Hepatocyte (in vitro differentiated cells): ENCODE measurements around the gene OMA1. TPM values are rescaled to one million over a fixed set of nuclear protein-coding genes. Genes with fewer than 3 reads are reported as not detected.

Experiments used
- DNase-seq: peaks from one replicate; pipeline ENCODE4 v3.0.0-alpha.2; 2016; ENCODE audit warnings: low spot score
- H2AFZ ChIP-seq: fragments of 200-600 bp; sonication (generic); 2 replicates; pipeline ENCODE4 v1.6.0; 2016; ENCODE audit warnings: antibody characterized with exemption, mild to moderate bottlenecking
- H3K27ac ChIP-seq: fragments of 200-600 bp; sonication (generic); 2 replicates; pipeline ENCODE4 v1.5.1; 2016; ENCODE audit warnings: mild to moderate bottlenecking
- H3K27me3 ChIP-seq: fragments of 200-600 bp; sonication (generic); 2 replicates; pipeline ENCODE4 v1.6.1; 2016
- H3K36me3 ChIP-seq: fragments of 200-600 bp; sonication (generic); replicated peaks from 2 replicates; pipeline ENCODE4 v1.5.1; 2016; ENCODE audit warnings: low read depth; ENCODE audit not compliant: insufficient read depth
- H3K4me1 ChIP-seq: fragments of 200-600 bp; sonication (generic); 2 replicates; pipeline ENCODE4 v1.5.1; 2016; ENCODE audit warnings: mild to moderate bottlenecking, moderate library complexity; ENCODE audit not compliant: insufficient read depth
- H3K4me2 ChIP-seq: fragments of 200-600 bp; sonication (generic); 2 replicates; pipeline ENCODE4 v1.6.0; 2016
- H3K4me3 ChIP-seq: fragments of 200-600 bp; sonication (generic); 2 replicates; pipeline ENCODE4 v1.5.1; 2016; ENCODE audit warnings: mild to moderate bottlenecking
- H3K79me2 ChIP-seq: fragments of 200-600 bp; sonication (generic); 2 replicates; pipeline ENCODE4 v1.6.0; 2017; ENCODE audit warnings: mild to moderate bottlenecking
- H3K9me2 ChIP-seq: fragments of 200-600 bp; sonication (generic); replicated peaks from 2 replicates; pipeline ENCODE4 v1.6.0; 2017; ENCODE audit warnings: mild to moderate bottlenecking; ENCODE audit not compliant: insufficient read depth
- H3K9me3 ChIP-seq: fragments of 200-600 bp; sonication (generic); 2 replicates; pipeline ENCODE4 v1.5.1; 2016; ENCODE audit warnings: low read depth, mild to moderate bottlenecking
- H4K20me1 ChIP-seq: fragments of 200-600 bp; sonication (generic); 2 replicates; pipeline ENCODE4 v1.6.0; 2016; ENCODE audit warnings: mild to moderate bottlenecking; ENCODE audit not compliant: insufficient read depth, poor library complexity, severe bottlenecking
- CTCF ChIP-seq: fragments of 200-600 bp; sonication (generic); IDR thresholded peaks from 2 replicates; pipeline ENCODE4 v1.5.1; 2016; ENCODE audit warnings: antibody characterized with exemption, mild to moderate bottlenecking; ENCODE audit not compliant: poor library complexity
- EZH2 ChIP-seq: fragments of 200-600 bp; sonication (generic); IDR thresholded peaks from 2 replicates; pipeline ENCODE4 v1.6.1; 2016; ENCODE audit warnings: antibody characterized with exemption, mild to moderate bottlenecking, borderline replicate concordance
- EZH2phosphoT487 ChIP-seq: fragments of 200-600 bp; sonication (generic); IDR thresholded peaks from one replicate; pipeline ENCODE4 v1.6.1; 2018; ENCODE audit warnings: antibody characterized with exemption, mild to moderate bottlenecking, low read depth, moderate library complexity; ENCODE audit not compliant: unreplicated experiment, severe bottlenecking
- WGBS: methylation state at CpG from one replicate; pipeline ENCODE4 v1.1.6; 2016; ENCODE audit warnings: low lambda C conversion rate; ENCODE audit errors: missing lambda C conversion rate; 5-methylcytosine and 5-hydroxymethylcytosine counted together
- polyA plus RNA-seq: library from polyadenylated mRNA; unstranded; fragments of >200 nt; fragmentation: Nextera tagmentation; extraction: Ambion mirVana; gene quantifications from 2 replicates; pipeline ENCODE4 v1.2.1, GENCODE V29; 2016
- total RNA-seq: library from RNA; depleted of rRNA; stranded (reverse); fragments of >200 nt; gene quantifications from 2 replicates; pipeline ENCODE4 v1.2.3, GENCODE V29; 2014

Gene OMA1
- total and polyA plus RNA-seq, 2 experiments from 2014 or later = 19.7 to 36.0 TPM

- WGBS = 88% methylated on average over 5 of the region's 5 CpGs
- TF ChIP-seq EZH2phosphoT487 (no peak), EZH2 (no peak), CTCF (no peak)
Observed at GRCh38 chr1:58487002-58487401, 59.5 kb downstream of the OMA1 start.

DNA sequence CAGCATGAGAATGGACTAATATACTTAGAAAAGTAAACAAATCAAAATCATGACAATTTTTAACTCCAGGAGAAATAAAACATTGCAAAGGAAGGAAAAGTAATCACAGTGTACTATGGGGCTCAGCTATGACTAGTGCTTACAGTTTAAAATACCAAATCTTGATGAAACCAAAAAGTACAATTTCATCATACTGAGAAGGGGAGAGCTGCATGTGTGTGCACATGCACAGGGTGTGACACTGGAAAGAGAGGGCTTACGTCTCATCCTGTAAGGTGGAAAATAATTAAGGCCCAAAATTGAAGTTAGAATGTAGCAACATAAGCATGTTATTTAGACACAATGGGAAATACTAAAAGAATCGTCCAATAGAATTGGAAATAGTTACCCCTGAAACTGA is 64.6 kb downstream of the OMA1 start:
- Histone ChIP-seq H3K4me2 (no peak overlapping the region), H3K9me3 (no peaks in the 10 kb centered on the region), H3K4me1 (no peaks in the 10 kb centered on the region), H3K79me2 (no peaks in the 10 kb centered on the region), H3K36me3 (no peaks in the 10 kb centered on the region), H4K20me1 (no peaks in the 10 kb centered on the region), H3K27me3 (no peaks in the 10 kb centered on the region), H3K27ac (no peak overlapping the region), H2AFZ (no peak overlapping the region), H3K9me2 (no peaks in the 10 kb centered on the region), H3K4me3 (no peak overlapping the region)
- 94% methylated on average over 2 of the region's 2 CpGs for WGBS
- no peak for DNase-seq
- TF ChIP-seq EZH2phosphoT487 = no peak
- TF ChIP-seq EZH2 = no peak
- TF ChIP-seq CTCF = no peak

More at GRCh38 chr1:58487002-58487401, 59.5 kb downstream of the OMA1 start:
- H3K4me2 ChIP-seq = no peak overlapping the region
- no peak overlapping the region for H2AFZ ChIP-seq
- no peaks in the 10 kb centered on the region for H3K4me1 ChIP-seq
- H3K4me3 ChIP-seq = no peak overlapping the region
- no peaks in the 10 kb centered on the region for H3K27me3 ChIP-seq
- no peak overlapping the region for H3K27ac ChIP-seq
- H3K9me3 ChIP-seq = no peaks in the 10 kb centered on the region
- no peaks in the 10 kb centered on the region for H3K9me2 ChIP-seq
- H3K36me3 ChIP-seq = no peaks in the 10 kb centered on the region
- H4K20me1 ChIP-seq = no peaks in the 10 kb centered on the region
- H3K79me2 ChIP-seq = no peaks in the 10 kb centered on the region
- no peak for DNase-seq

- Histone ChIP-seq H3K4me1 (no peaks in the 10 kb centered on the region), H4K20me1 (no peaks in the 10 kb centered on the region), H3K79me2 (no peaks in the 10 kb centered on the region), H3K27ac (no peak overlapping the region), H3K36me3 (no peaks in the 10 kb centered on the region), H3K9me3 (no peaks in the 10 kb centered on the region), H3K9me2 (no peaks in the 10 kb centered on the region), H3K27me3 (no peaks in the 10 kb centered on the region), H3K4me3 (no peak overlapping the region), H2AFZ (no peak overlapping the region), H3K4me2 (no peak overlapping the region)
- 94% methylated on average over 2 of the region's 2 CpGs for WGBS
- no peak for TF ChIP-seq EZH2
- TF ChIP-seq EZH2phosphoT487 = no peak
- TF ChIP-seq CTCF = no peak
- DNase-seq = no peak
Observed at GRCh38 chr1:58480191-58480590, 66.3 kb downstream of the OMA1 start.

- no peaks in the 10 kb centered on the region for H3K9me3 ChIP-seq
- no peaks in the 10 kb centered on the region for H3K36me3 ChIP-seq
- no peak for TF ChIP-seq CTCF
- TF ChIP-seq EZH2 = no peak
- no peak for TF ChIP-seq EZH2phosphoT487
- H3K4me1 ChIP-seq = no peaks in the 10 kb centered on the region
- no peak overlapping the region for H3K27ac ChIP-seq
- no peaks in the 10 kb centered on the region for H4K20me1 ChIP-seq
- H2AFZ ChIP-seq = no peak overlapping the region
- no peak overlapping the region for H3K4me2 ChIP-seq
- no peaks in the 10 kb centered on the region for H3K79me2 ChIP-seq
- no peaks in the 10 kb centered on the region for H3K27me3 ChIP-seq
- H3K9me2 ChIP-seq = no peaks in the 10 kb centered on the region
- DNase-seq = no peak
- 76% methylated on average over 3 of the region's 3 CpGs for WGBS
- no peak overlapping the region for H3K4me3 ChIP-seq
Observed at GRCh38 chr1:58477390-58477789, 69.1 kb downstream of the OMA1 start.
